Fibroblast of skin of scalp (primary cell): ENCODE results near the gene L2HGDH.
A peak's percentile ranks its signal among the peaks of the same experiment; 100 is the strongest.

Experiments used
- DNase-seq: peaks from one replicate; pipeline ENCODE4 v3.0.0-alpha.2; 2013

L2HGDH gene

GRCh38 chr14:50285861-50286260 is 26.2 kb downstream of the L2HGDH start:
- no peak for DNase-seq

- no peak for DNase-seq
Observed at GRCh38 chr14:50272498-50272897, 39.5 kb downstream of the L2HGDH start.

GRCh38 chr14:50270932-50271331 is 41.1 kb downstream of the L2HGDH start:
- no peak for DNase-seq

- DNase-seq = no peak
Observed at GRCh38 chr14:50265029-50265428, 47.0 kb downstream of the L2HGDH start.

- no peak for DNase-seq
Observed at GRCh38 chr14:50263321-50263720, 48.7 kb downstream of the L2HGDH start.

- DNase-seq = no peak
Observed at GRCh38 chr14:50262865-50263264, 49.2 kb downstream of the L2HGDH start.

- peak; percentile 60 for DNase-seq
Observed at GRCh38 chr14:50260511-50260910, 51.5 kb downstream of the L2HGDH start.

GRCh38 chr14:50260072-50260471 is 52.0 kb downstream of the L2HGDH start:
- DNase-seq = no peak

- DNase-seq = no peak
Observed at GRCh38 chr14:50257732-50258131, 54.3 kb downstream of the L2HGDH start.

GRCh38 chr14:50254248-50254647 is 57.8 kb downstream of the L2HGDH start:
- no peak for DNase-seq

GRCh38 chr14:50249136-50249775 is 62.8 kb downstream of the L2HGDH start:
- no peak for DNase-seq

GRCh38 chr14:50247245-50247644 is 64.8 kb downstream of the L2HGDH start:
- DNase-seq = no peak

- no peak for DNase-seq
Observed at GRCh38 chr14:50242566-50243310, 69.3 kb downstream of the L2HGDH start.

- no peak for DNase-seq
Observed at GRCh38 chr14:50242096-50242495, 69.9 kb downstream of the L2HGDH start.

- DNase-seq = no peak
Observed at GRCh38 chr14:50237427-50237826, 74.6 kb downstream of the L2HGDH start.

- DNase-seq = no peak
Observed at GRCh38 chr14:50233951-50234250, 78.1 kb downstream of the L2HGDH start.

GRCh38 chr14:50233166-50233950 is 78.7 kb downstream of the L2HGDH start:
- DNase-seq = no peak

- DNase-seq = no peak
Observed at GRCh38 chr14:50232276-50232642, 79.8 kb downstream of the L2HGDH start.

GRCh38 chr14:50231475-50232275 is 80.4 kb downstream of the L2HGDH start, which contains the start of gene SOS2:
Gene SOS2, minus strand, starts transcription at chr14:50231578. Its CDS starts 295 bp downstream, at chr14:50231283.
- peak; percentile 89 for DNase-seq

- DNase-seq = peak; percentile 57
Observed at GRCh38 chr14:50230701-50231474, 81.1 kb downstream of the L2HGDH start.

GRCh38 chr14:50230401-50230700 is 81.7 kb downstream of the L2HGDH start:
- DNase-seq = no peak

- DNase-seq = no peak
Observed at GRCh38 chr14:50229681-50230080, 82.3 kb downstream of the L2HGDH start.
